GM10266 (cell line): ENCODE results near the gene GRAMD1C.

Source experiments
- DNase-seq: peaks from one replicate; pipeline ENCODE4 v3.0.0; 2012; ENCODE audit errors: extremely low spot score
- TF ChIP-seq, protein P1 (sequence below): IDR thresholded peaks from 2 replicates; pipeline ENCODE4 v1.5.1; 2012; ENCODE audit warnings: mild to moderate bottlenecking, low read depth; ENCODE audit not compliant: control insufficient read depth, insufficient read depth; ENCODE audit errors: missing control alignments

The GRAMD1C gene

DNA sequence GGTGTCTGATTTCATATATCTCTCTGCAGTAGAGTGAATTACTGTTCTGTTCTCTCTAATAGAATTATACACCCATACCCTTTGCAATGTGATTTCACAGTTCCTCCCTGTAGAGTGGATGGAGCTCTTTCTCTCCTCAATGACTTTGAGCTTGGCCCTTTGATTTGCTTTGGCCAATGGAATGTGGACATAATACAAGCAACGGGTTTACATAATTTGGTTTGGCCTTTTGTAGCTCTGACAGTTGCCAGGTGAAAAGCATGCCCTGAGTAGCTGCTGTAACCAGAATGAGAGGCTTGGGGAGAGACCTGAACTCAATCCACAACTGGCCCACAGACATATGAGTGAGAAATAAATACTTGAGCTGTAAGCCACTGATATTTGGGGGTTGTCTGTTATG, 141.3 kb downstream of the GRAMD1C start:
- TF ChIP-seq, protein P1, sequence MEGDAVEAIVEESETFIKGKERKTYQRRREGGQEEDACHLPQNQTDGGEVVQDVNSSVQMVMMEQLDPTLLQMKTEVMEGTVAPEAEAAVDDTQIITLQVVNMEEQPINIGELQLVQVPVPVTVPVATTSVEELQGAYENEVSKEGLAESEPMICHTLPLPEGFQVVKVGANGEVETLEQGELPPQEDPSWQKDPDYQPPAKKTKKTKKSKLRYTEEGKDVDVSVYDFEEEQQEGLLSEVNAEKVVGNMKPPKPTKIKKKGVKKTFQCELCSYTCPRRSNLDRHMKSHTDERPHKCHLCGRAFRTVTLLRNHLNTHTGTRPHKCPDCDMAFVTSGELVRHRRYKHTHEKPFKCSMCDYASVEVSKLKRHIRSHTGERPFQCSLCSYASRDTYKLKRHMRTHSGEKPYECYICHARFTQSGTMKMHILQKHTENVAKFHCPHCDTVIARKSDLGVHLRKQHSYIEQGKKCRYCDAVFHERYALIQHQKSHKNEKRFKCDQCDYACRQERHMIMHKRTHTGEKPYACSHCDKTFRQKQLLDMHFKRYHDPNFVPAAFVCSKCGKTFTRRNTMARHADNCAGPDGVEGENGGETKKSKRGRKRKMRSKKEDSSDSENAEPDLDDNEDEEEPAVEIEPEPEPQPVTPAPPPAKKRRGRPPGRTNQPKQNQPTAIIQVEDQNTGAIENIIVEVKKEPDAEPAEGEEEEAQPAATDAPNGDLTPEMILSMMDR, result no peak
- no peak for DNase-seq

DNA sequence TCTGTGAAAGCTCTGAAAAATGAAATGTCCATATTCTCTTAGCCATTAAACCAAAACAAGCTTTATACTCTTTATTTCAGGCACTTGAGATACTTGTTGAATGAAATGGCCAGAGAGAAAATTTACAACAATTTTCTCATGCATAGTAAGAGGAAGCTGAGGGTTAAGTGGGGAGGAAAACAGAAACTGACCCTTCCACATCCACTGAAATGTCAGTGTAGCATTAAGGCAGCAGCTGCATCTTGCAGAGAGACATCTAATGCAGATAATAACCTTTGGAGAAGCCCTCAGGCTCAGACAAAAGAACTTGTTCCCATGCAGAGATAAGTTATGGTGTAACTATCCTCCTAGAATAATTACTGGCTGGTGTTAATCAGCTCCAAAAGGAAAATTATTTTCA, 143.2 kb downstream of the GRAMD1C start:
- DNase-seq, result no peak
- TF ChIP-seq, protein P1, result no peak

DNA sequence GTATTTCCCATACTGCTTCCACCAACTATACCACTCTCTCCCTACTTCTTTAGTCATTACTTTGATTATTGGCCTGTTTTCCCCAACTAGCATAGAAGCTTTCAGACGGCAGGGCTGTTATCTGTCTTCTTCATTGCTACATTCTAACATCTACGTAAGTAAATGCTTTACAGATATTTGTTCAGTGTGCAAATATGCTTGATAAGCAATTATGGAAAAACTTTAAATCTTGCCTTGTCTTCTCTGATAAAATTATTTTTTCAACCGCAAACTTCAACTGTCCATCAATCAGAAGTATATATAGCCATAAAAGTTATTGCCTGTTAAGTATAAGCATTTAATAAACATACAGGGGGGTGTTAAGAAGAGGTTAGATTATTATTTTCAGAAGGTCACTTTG, 145.0 kb downstream of the GRAMD1C start:
- TF ChIP-seq, protein P1, result no peak
- DNase-seq, result no peak

DNA sequence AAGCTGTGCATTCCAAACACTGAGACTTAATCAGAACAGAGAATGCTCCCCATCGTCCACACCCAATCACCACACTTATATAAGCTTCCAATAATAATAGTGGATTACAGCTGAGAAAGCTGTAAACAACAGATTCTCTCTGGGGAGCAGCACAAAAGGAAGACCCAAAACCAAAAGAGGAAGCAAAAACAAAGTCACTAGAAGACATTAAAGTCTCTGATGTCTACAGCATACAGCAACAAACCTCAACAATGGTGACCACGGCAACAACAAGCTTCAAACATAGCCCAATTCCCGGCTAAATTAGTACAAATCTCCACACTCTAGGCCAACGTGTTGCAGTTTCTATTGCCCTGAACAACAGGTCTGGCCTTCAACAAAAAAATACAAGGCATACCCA, 147.0 kb downstream of the GRAMD1C start:
- TF ChIP-seq, protein P1, result no peak
- peak; percentile 17 for DNase-seq
